ENCODE data around the gene HYDIN.

DNA sequence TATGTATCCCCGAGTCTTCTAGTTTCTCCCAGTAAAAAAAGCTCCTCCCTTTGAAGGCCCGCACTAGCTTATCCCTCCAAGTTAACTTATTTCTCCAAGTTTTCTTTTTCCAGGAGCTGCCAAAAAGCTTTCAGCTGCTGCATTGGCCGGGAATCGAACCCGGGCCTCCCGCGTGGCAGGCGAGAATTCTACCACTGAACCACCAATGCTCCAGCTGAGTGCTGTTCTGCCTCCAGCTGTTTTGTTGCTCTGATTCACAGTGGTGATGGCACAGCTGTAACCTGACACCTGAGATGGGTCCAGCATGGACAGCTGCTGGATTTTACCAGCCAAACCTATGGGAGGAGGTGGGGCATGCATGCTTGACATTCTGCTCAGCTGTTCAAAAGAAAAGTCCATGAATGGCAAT lies 451.6 kb downstream of the HYDIN start:
- TF ChIP-seq EP300 (IDR thresholded peaks at IDR 0.05; ENCODE audit: low read depth) (no peak), POLR2A (IDR thresholded peaks at IDR 0.05) (no peak), POLR2AphosphoS5 (IDR thresholded peaks at IDR 0.05) (no peak)
- TF ChIP-seq, protein P1, sequence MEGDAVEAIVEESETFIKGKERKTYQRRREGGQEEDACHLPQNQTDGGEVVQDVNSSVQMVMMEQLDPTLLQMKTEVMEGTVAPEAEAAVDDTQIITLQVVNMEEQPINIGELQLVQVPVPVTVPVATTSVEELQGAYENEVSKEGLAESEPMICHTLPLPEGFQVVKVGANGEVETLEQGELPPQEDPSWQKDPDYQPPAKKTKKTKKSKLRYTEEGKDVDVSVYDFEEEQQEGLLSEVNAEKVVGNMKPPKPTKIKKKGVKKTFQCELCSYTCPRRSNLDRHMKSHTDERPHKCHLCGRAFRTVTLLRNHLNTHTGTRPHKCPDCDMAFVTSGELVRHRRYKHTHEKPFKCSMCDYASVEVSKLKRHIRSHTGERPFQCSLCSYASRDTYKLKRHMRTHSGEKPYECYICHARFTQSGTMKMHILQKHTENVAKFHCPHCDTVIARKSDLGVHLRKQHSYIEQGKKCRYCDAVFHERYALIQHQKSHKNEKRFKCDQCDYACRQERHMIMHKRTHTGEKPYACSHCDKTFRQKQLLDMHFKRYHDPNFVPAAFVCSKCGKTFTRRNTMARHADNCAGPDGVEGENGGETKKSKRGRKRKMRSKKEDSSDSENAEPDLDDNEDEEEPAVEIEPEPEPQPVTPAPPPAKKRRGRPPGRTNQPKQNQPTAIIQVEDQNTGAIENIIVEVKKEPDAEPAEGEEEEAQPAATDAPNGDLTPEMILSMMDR (IDR thresholded peaks at IDR 0.05) = no peak
